ENCODE data around the gene SCP2.

The SCP2 gene

GRCh38 chr1:53061859-53062707, 135.0 kb downstream of the SCP2 start, which contains the start of gene PODN:
TSS of gene PODN (plus strand) at chr1:53062213. CDS start at chr1:53069856, 7,643 bp downstream.
- H3K27ac ChIP-seq (ENCODE audit: low read depth, low read length) = peak within 1 kb of the TSS; percentile 81
- no peaks in the 10 kb centered on the region for H3K27me3 ChIP-seq (ENCODE audit: control insufficient read depth in 1 of 2, insufficient read depth in 2 of 2, low read length in 2 of 2)
- H3K9ac ChIP-seq (ENCODE audit: low read length) = peak within 1 kb of the TSS; percentile 49
- no peaks in the 10 kb centered on the region for H3K9me3 ChIP-seq (ENCODE audit: low read length)
- peaks cover 42% of the 10 kb centered on the region for H3K4me1 ChIP-seq (ENCODE audit: insufficient read depth, low read length)
- no peaks in the 10 kb centered on the region for H3K36me3 ChIP-seq (ENCODE audit: insufficient read depth, low read length)
- H3K4me3 ChIP-seq (ENCODE audit: low read depth in 1 of 2, low read length in 2 of 2) = peak within 1 kb of the TSS; percentile 74 to 89

GRCh38 chr1:53062708-53063591, 135.9 kb downstream of the SCP2 start:
- H3K9ac ChIP-seq (ENCODE audit: low read length) = peak overlapping the region; percentile 49
- peak overlapping the region; percentile 81 for H3K27ac ChIP-seq (ENCODE audit: low read depth, low read length)

GRCh38 chr1:53063744-53064515, 136.9 kb downstream of the SCP2 start:
- H3K4me1 ChIP-seq (ENCODE audit: insufficient read depth, low read length) = peaks cover 28% of the 10 kb centered on the region
- no peaks in the 10 kb centered on the region for H3K36me3 ChIP-seq (ENCODE audit: insufficient read depth, low read length)
- H3K27ac ChIP-seq (ENCODE audit: low read depth, low read length) = peak overlapping the region; percentile 81
- peak overlapping the region in 1 of 2 donors; percentile 74 for H3K4me3 ChIP-seq (ENCODE audit: low read depth in 1 of 2, low read length in 2 of 2)
- no peaks in the 10 kb centered on the region for H3K27me3 ChIP-seq (ENCODE audit: control insufficient read depth in 1 of 2, insufficient read depth in 2 of 2, low read length in 2 of 2)
- H3K9ac ChIP-seq (ENCODE audit: low read length) = no peak overlapping the region
- no peaks in the 10 kb centered on the region for H3K9me3 ChIP-seq (ENCODE audit: low read length)

More at GRCh38 chr1:53062708-53063591, 135.9 kb downstream of the SCP2 start:
- Histone ChIP-seq H3K4me3 (ENCODE audit: low read depth in 1 of 2, low read length in 2 of 2) (peak overlapping the region; percentile 74 to 89), H3K27me3 (ENCODE audit: control insufficient read depth in 1 of 2, insufficient read depth in 2 of 2, low read length in 2 of 2) (no peaks in the 10 kb centered on the region), H3K4me1 (ENCODE audit: insufficient read depth, low read length) (peaks cover 34% of the 10 kb centered on the region), H3K36me3 (ENCODE audit: insufficient read depth, low read length) (no peaks in the 10 kb centered on the region), H3K9me3 (ENCODE audit: low read length) (no peaks in the 10 kb centered on the region)

- Histone ChIP-seq H3K36me3 (ENCODE audit: insufficient read depth, low read length) (peaks cover 4% of the 10 kb centered on the region), H3K27ac (ENCODE audit: low read depth, low read length) (no peak overlapping the region), H3K4me3 (ENCODE audit: low read depth in 1 of 2, low read length in 2 of 2) (no peak overlapping the region)
These were observed 138.3 kb downstream of the SCP2 start for GRCh38 chr1:53065391-53065790.

GRCh38 chr1:53066488-53066887, 139.4 kb downstream of the SCP2 start:
- H3K27me3 ChIP-seq (ENCODE audit: control insufficient read depth in 1 of 2, insufficient read depth in 2 of 2, low read length in 2 of 2) = no peaks in the 10 kb centered on the region
- H3K27ac ChIP-seq (ENCODE audit: low read depth, low read length) = no peak overlapping the region
- H3K36me3 ChIP-seq (ENCODE audit: insufficient read depth, low read length) = peaks cover 6% of the 10 kb centered on the region
- no peak overlapping the region for H3K4me3 ChIP-seq (ENCODE audit: low read depth in 1 of 2, low read length in 2 of 2)
- no peaks in the 10 kb centered on the region for H3K9me3 ChIP-seq (ENCODE audit: low read length)
- peaks cover 19% of the 10 kb centered on the region for H3K4me1 ChIP-seq (ENCODE audit: insufficient read depth, low read length)
- H3K9ac ChIP-seq (ENCODE audit: low read length) = no peak overlapping the region

More at GRCh38 chr1:53065391-53065790, 138.3 kb downstream of the SCP2 start:
- no peaks in the 10 kb centered on the region for H3K9me3 ChIP-seq (ENCODE audit: low read length)
- no peaks in the 10 kb centered on the region for H3K27me3 ChIP-seq (ENCODE audit: control insufficient read depth in 1 of 2, insufficient read depth in 2 of 2, low read length in 2 of 2)
- H3K4me1 ChIP-seq (ENCODE audit: insufficient read depth, low read length) = peaks cover 28% of the 10 kb centered on the region
- no peak overlapping the region for H3K9ac ChIP-seq (ENCODE audit: low read length)

- no peak overlapping the region for H3K9ac ChIP-seq (ENCODE audit: low read length)
- H3K27ac ChIP-seq (ENCODE audit: low read depth, low read length) = no peak overlapping the region
- H3K27me3 ChIP-seq (ENCODE audit: control insufficient read depth in 1 of 2, insufficient read depth in 2 of 2, low read length in 2 of 2) = no peaks in the 10 kb centered on the region
- peaks cover 6% of the 10 kb centered on the region for H3K36me3 ChIP-seq (ENCODE audit: insufficient read depth, low read length)
- H3K4me1 ChIP-seq (ENCODE audit: insufficient read depth, low read length) = peaks cover 18% of the 10 kb centered on the region
- H3K4me3 ChIP-seq (ENCODE audit: low read depth in 1 of 2, low read length in 2 of 2) = no peak overlapping the region
- no peaks in the 10 kb centered on the region for H3K9me3 ChIP-seq (ENCODE audit: low read length)
These were observed 140.0 kb downstream of the SCP2 start for GRCh38 chr1:53066891-53067738.

- Histone ChIP-seq H3K36me3 (ENCODE audit: insufficient read depth, low read length) (peaks cover 6% of the 10 kb centered on the region), H3K9ac (ENCODE audit: low read length) (no peak overlapping the region), H3K27me3 (ENCODE audit: control insufficient read depth in 1 of 2, insufficient read depth in 2 of 2, low read length in 2 of 2) (no peaks in the 10 kb centered on the region), H3K4me1 (ENCODE audit: insufficient read depth, low read length) (peaks cover 18% of the 10 kb centered on the region), H3K4me3 (ENCODE audit: low read depth in 1 of 2, low read length in 2 of 2) (no peak overlapping the region), H3K27ac (ENCODE audit: low read depth, low read length) (no peak overlapping the region), H3K9me3 (ENCODE audit: low read length) (no peaks in the 10 kb centered on the region)
These were observed 140.8 kb downstream of the SCP2 start for GRCh38 chr1:53067886-53068285.

GRCh38 chr1:53068314-53069099, 141.4 kb downstream of the SCP2 start:
- Histone ChIP-seq H3K27ac (ENCODE audit: low read depth, low read length) (no peak overlapping the region), H3K27me3 (ENCODE audit: control insufficient read depth in 1 of 2, insufficient read depth in 2 of 2, low read length in 2 of 2) (no peaks in the 10 kb centered on the region), H3K4me3 (ENCODE audit: low read depth in 1 of 2, low read length in 2 of 2) (no peak overlapping the region), H3K9me3 (ENCODE audit: low read length) (no peaks in the 10 kb centered on the region), H3K4me1 (ENCODE audit: insufficient read depth, low read length) (peaks cover 16% of the 10 kb centered on the region), H3K36me3 (ENCODE audit: insufficient read depth, low read length) (peaks cover 6% of the 10 kb centered on the region), H3K9ac (ENCODE audit: low read length) (no peak overlapping the region)

GRCh38 chr1:53069265-53069662, 142.2 kb downstream of the SCP2 start:
- Histone ChIP-seq H3K9me3 (ENCODE audit: low read length) (no peaks in the 10 kb centered on the region), H3K27me3 (ENCODE audit: control insufficient read depth in 1 of 2, insufficient read depth in 2 of 2, low read length in 2 of 2) (no peaks in the 10 kb centered on the region), H3K4me3 (ENCODE audit: low read depth in 1 of 2, low read length in 2 of 2) (no peak overlapping the region), H3K4me1 (ENCODE audit: insufficient read depth, low read length) (peaks cover 9% of the 10 kb centered on the region), H3K27ac (ENCODE audit: low read depth, low read length) (no peak overlapping the region), H3K36me3 (ENCODE audit: insufficient read depth, low read length) (peaks cover 6% of the 10 kb centered on the region), H3K9ac (ENCODE audit: low read length) (no peak overlapping the region)
